ENCODE measurements around the gene ATP5ME.

ATP5ME gene

GRCh38 chr4:683982-684622 is 10.0 kb upstream of the ATP5ME start:
- Histone ChIP-seq H3K27ac (ENCODE audit: low read length) (no peak overlapping the region), H3K79me2 (ENCODE audit: insufficient read depth, low read length) (no peaks in the 10 kb centered on the region), H2AFZ (ENCODE audit: low read depth, low read length) (no peak overlapping the region), H3K4me3 (ENCODE audit: low read depth in 1 of 2, low read length in 2 of 2) (no peak overlapping the region), H4K20me1 (ENCODE audit: insufficient read depth, low read length) (peaks cover 21% of the 10 kb centered on the region), H3K9me3 (ENCODE audit: insufficient read depth, low read length, severe bottlenecking) (no peaks in the 10 kb centered on the region), H3K4me2 (ENCODE audit: insufficient read depth, low read length) (no peak overlapping the region), H3K36me3 (ENCODE audit: insufficient read depth, low read length) (no peaks in the 10 kb centered on the region), H3K27me3 (ENCODE audit: insufficient read depth, low read length, poor library complexity) (no peaks in the 10 kb centered on the region), H3K9ac (ENCODE audit: low read depth, low read length) (no peak overlapping the region), H3K4me1 (ENCODE audit: insufficient read depth, low read length) (peaks cover 24% of the 10 kb centered on the region)
- DNase-seq (peak; percentile 63), ATAC-seq (ENCODE audit: insufficient read depth, low read depth) (peak; percentile 58)
- TF ChIP-seq CTCF (IDR thresholded peaks at IDR 0.05; ENCODE audit: borderline replicate concordance, extremely low read depth, low read length, poor library complexity, severe bottlenecking) (peak; percentile 81), EZH2 (IDR thresholded peaks at IDR 0.05; ENCODE audit: borderline replicate concordance, low read depth, low read length, severe bottlenecking) (no peak)

GRCh38 chr4:683247-683897 is 9.3 kb upstream of the ATP5ME start:
- H3K4me3 ChIP-seq (ENCODE audit: low read depth in 1 of 2, low read length in 2 of 2) = no peak overlapping the region
- H3K9me3 ChIP-seq (ENCODE audit: insufficient read depth, low read length, severe bottlenecking) = no peaks in the 10 kb centered on the region
- no peak overlapping the region for H2AFZ ChIP-seq (ENCODE audit: low read depth, low read length)
- H3K9ac ChIP-seq (ENCODE audit: low read depth, low read length) = no peak overlapping the region
- H4K20me1 ChIP-seq (ENCODE audit: insufficient read depth, low read length) = peaks cover 21% of the 10 kb centered on the region
- ATAC-seq (ENCODE audit: insufficient read depth, low read depth) (peak; percentile 44), DNase-seq (no peak)
- H3K27me3 ChIP-seq (ENCODE audit: insufficient read depth, low read length, poor library complexity) = no peaks in the 10 kb centered on the region
- no peaks in the 10 kb centered on the region for H3K36me3 ChIP-seq (ENCODE audit: insufficient read depth, low read length)
- TF ChIP-seq CTCF (IDR thresholded peaks at IDR 0.05; ENCODE audit: borderline replicate concordance, extremely low read depth, low read length, poor library complexity, severe bottlenecking) (no peak), EZH2 (IDR thresholded peaks at IDR 0.05; ENCODE audit: borderline replicate concordance, low read depth, low read length, severe bottlenecking) (no peak)
- H3K79me2 ChIP-seq (ENCODE audit: insufficient read depth, low read length) = no peaks in the 10 kb centered on the region
- H3K4me2 ChIP-seq (ENCODE audit: insufficient read depth, low read length) = no peak overlapping the region
- peaks cover 24% of the 10 kb centered on the region for H3K4me1 ChIP-seq (ENCODE audit: insufficient read depth, low read length)
- H3K27ac ChIP-seq (ENCODE audit: low read length) = no peak overlapping the region

GRCh38 chr4:682490-683172 is 8.6 kb upstream of the ATP5ME start:
- no peaks in the 10 kb centered on the region for H3K27me3 ChIP-seq (ENCODE audit: insufficient read depth, low read length, poor library complexity)
- no peak overlapping the region for H3K4me3 ChIP-seq (ENCODE audit: low read depth in 1 of 2, low read length in 2 of 2)
- H3K4me2 ChIP-seq (ENCODE audit: insufficient read depth, low read length) = no peak overlapping the region
- H3K9me3 ChIP-seq (ENCODE audit: insufficient read depth, low read length, severe bottlenecking) = no peaks in the 10 kb centered on the region
- ATAC-seq (ENCODE audit: insufficient read depth, low read depth) = no peak
- H3K4me1 ChIP-seq (ENCODE audit: insufficient read depth, low read length) = peaks cover 24% of the 10 kb centered on the region
- H3K79me2 ChIP-seq (ENCODE audit: insufficient read depth, low read length) = no peaks in the 10 kb centered on the region
- TF ChIP-seq CTCF (IDR thresholded peaks at IDR 0.05; ENCODE audit: borderline replicate concordance, extremely low read depth, low read length, poor library complexity, severe bottlenecking) (no peak), EZH2 (IDR thresholded peaks at IDR 0.05; ENCODE audit: borderline replicate concordance, low read depth, low read length, severe bottlenecking) (no peak)
- no peaks in the 10 kb centered on the region for H3K36me3 ChIP-seq (ENCODE audit: insufficient read depth, low read length)
- H4K20me1 ChIP-seq (ENCODE audit: insufficient read depth, low read length) = peaks cover 21% of the 10 kb centered on the region
- no peak overlapping the region for H3K9ac ChIP-seq (ENCODE audit: low read depth, low read length)
- H3K27ac ChIP-seq (ENCODE audit: low read length) = no peak overlapping the region
- DNase-seq = no peak
- no peak overlapping the region for H2AFZ ChIP-seq (ENCODE audit: low read depth, low read length)

All from DND-41 (cell line).